HFF-Myc (cell line): ENCODE results near the gene NTRK2.
"Not testable (repeated sequence)": the region's sequence is repeated elsewhere in the genome, so short reads cannot be mapped to it uniquely, and the experiment has no call there.

ENCODE experiments used
- DNase-seq: peaks from one replicate; pipeline ENCODE4 v3.0.0-alpha.2; 2011; ENCODE audit warnings: low read depth; ENCODE audit errors: extremely low read depth
- H3K4me3 ChIP-seq: replicated peaks from 2 replicates; pipeline ENCODE4 v1.5.1; 2011; ENCODE audit warnings: low read depth, mild to moderate bottlenecking, control low read depth, low read length
- CTCF ChIP-seq: IDR thresholded peaks from 2 replicates; pipeline ENCODE4 v1.5.1; 2012; ENCODE audit warnings: mild to moderate bottlenecking, low read depth, low read length, control low read depth; ENCODE audit errors: missing control alignments

NTRK2 gene

GRCh38 chr9:85067792-85068191, 398.3 kb downstream of the NTRK2 start:
- DNase-seq: no peak
- TF ChIP-seq CTCF: no peak
- no peak overlapping the region for H3K4me3 ChIP-seq

GRCh38 chr9:85069421-85069820, 399.9 kb downstream of the NTRK2 start:
- DNase-seq, H3K4me3 ChIP-seq: not testable (repeated sequence)
